Nephron progenitor cell (in vitro differentiated cells): ENCODE measurements around the gene NKX2-4.
A peak's percentile ranks its signal among the peaks of the same experiment; 100 is the strongest.

Experiments used
- DNase-seq: peaks from one replicate; pipeline ENCODE4 v3.0.0; 2021
- H3K27ac Mint-ChIP-seq: 2 replicates; pipeline ENCODE4 v1.8.0; 2021; ENCODE audit warnings: mild to moderate bottlenecking, moderate library complexity, mixed read lengths
- H3K27me3 Mint-ChIP-seq: 2 replicates; pipeline ENCODE4 v1.8.0; 2021; ENCODE audit warnings: mild to moderate bottlenecking, low read depth, mixed read lengths; ENCODE audit not compliant: poor library complexity
- H3K36me3 Mint-ChIP-seq: 2 replicates; pipeline ENCODE4 v1.8.0; 2021; ENCODE audit warnings: low read depth, mixed read lengths
- H3K4me1 Mint-ChIP-seq: 2 replicates; pipeline ENCODE4 v1.8.0; 2021; ENCODE audit warnings: mixed read lengths
- H3K4me3 Mint-ChIP-seq: 2 replicates; pipeline ENCODE4 v1.8.0; 2021; ENCODE audit warnings: mild to moderate bottlenecking, moderate library complexity, mixed read lengths
- H3K9me3 Mint-ChIP-seq: 2 replicates; pipeline ENCODE4 v1.8.0; 2021; ENCODE audit warnings: mild to moderate bottlenecking, moderate library complexity, mixed read lengths
- TF ChIP-seq, protein P1 (sequence below): fragments of 200-600 bp; sonication (generic); IDR thresholded peaks from 2 replicates; pipeline ENCODE4 v1.5.0; 2021; ENCODE audit warnings: antibody characterized with exemption

The NKX2-4 gene

GRCh38 chr20:21384308-21384892, 12.9 kb downstream of the NKX2-4 start:
- no peak overlapping the region for H3K4me3 Mint-ChIP-seq
- TF ChIP-seq, protein P1, sequence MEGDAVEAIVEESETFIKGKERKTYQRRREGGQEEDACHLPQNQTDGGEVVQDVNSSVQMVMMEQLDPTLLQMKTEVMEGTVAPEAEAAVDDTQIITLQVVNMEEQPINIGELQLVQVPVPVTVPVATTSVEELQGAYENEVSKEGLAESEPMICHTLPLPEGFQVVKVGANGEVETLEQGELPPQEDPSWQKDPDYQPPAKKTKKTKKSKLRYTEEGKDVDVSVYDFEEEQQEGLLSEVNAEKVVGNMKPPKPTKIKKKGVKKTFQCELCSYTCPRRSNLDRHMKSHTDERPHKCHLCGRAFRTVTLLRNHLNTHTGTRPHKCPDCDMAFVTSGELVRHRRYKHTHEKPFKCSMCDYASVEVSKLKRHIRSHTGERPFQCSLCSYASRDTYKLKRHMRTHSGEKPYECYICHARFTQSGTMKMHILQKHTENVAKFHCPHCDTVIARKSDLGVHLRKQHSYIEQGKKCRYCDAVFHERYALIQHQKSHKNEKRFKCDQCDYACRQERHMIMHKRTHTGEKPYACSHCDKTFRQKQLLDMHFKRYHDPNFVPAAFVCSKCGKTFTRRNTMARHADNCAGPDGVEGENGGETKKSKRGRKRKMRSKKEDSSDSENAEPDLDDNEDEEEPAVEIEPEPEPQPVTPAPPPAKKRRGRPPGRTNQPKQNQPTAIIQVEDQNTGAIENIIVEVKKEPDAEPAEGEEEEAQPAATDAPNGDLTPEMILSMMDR, result no peak
- H3K27ac Mint-ChIP-seq, result no peak overlapping the region
- no peak for DNase-seq
- peaks cover 5% of the 10 kb centered on the region for H3K4me1 Mint-ChIP-seq
- H3K9me3 Mint-ChIP-seq, result no peaks in the 10 kb centered on the region
- peaks cover 5% of the 10 kb centered on the region for H3K27me3 Mint-ChIP-seq
- peaks cover 36% of the 10 kb centered on the region for H3K36me3 Mint-ChIP-seq

GRCh38 chr20:21381619-21382018, 15.7 kb downstream of the NKX2-4 start:
- no peak for DNase-seq
- TF ChIP-seq, protein P1, result no peak
- H3K9me3 Mint-ChIP-seq, result no peaks in the 10 kb centered on the region

DNA sequence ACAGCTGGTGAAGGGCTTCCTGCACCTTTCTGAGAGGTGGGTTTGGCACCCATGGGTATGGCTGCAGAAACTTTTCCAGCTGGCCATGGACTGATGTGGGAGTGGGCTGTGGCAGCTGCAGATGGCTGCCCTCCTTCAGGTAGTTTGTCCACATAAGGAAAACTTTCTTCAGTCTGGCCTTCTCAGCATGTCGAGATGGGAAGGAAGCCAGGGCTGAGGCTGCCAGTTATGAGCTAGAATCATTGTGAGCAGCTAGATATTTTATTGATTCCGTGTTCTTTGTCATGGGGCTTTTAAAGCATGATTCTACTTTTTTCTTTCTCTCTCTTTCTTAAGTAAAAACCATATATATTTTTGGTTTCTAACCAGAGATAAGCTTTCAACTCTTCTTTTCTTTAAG, 16.6 kb downstream of the NKX2-4 start:
- H3K27ac Mint-ChIP-seq, result no peak overlapping the region
- no peaks in the 10 kb centered on the region for H3K9me3 Mint-ChIP-seq
- H3K36me3 Mint-ChIP-seq, result peaks cover 42% of the 10 kb centered on the region
- DNase-seq, result no peak
- no peak overlapping the region for H3K4me3 Mint-ChIP-seq
- peaks cover 15% of the 10 kb centered on the region for H3K4me1 Mint-ChIP-seq
- no peaks in the 10 kb centered on the region for H3K27me3 Mint-ChIP-seq
- TF ChIP-seq, protein P1, result no peak

More at GRCh38 chr20:21381619-21382018, 15.7 kb downstream of the NKX2-4 start:
- Mint-ChIP-seq H3K4me3 (no peak overlapping the region), H3K27me3 (no peaks in the 10 kb centered on the region), H3K27ac (no peak overlapping the region), H3K4me1 (peaks cover 15% of the 10 kb centered on the region), H3K36me3 (peaks cover 38% of the 10 kb centered on the region)

GRCh38 chr20:21378259-21378658, 19.1 kb downstream of the NKX2-4 start:
- Mint-ChIP-seq H3K36me3 (peaks cover 51% of the 10 kb centered on the region), H3K27me3 (no peaks in the 10 kb centered on the region), H3K4me3 (no peak overlapping the region), H3K4me1 (peaks cover 15% of the 10 kb centered on the region), H3K27ac (no peak overlapping the region), H3K9me3 (no peaks in the 10 kb centered on the region)
- TF ChIP-seq, protein P1, result no peak
- DNase-seq, result no peak

DNA sequence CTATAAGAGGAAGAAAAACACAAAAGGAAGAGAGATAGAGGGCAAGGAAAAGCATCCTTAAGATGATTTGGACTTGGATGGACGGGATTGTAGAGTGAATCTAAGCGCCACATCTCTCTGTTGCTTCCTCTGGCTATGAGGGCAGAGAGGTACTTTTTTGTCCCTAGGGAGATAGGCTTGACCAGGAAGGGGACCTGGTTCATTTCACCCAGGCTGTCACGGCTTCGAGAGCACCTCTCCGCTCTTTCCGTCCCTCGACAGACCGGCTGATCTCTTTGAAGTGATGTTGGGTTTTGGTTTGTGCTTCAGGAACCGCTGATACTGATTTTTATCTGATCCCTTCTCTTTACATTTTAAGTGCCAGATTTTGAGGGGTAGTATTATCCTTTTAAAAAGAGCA, 19.6 kb downstream of the NKX2-4 start:
- Mint-ChIP-seq H3K4me3 (no peak overlapping the region), H3K9me3 (no peaks in the 10 kb centered on the region), H3K27me3 (no peaks in the 10 kb centered on the region), H3K4me1 (peaks cover 15% of the 10 kb centered on the region), H3K27ac (no peak overlapping the region), H3K36me3 (peaks cover 56% of the 10 kb centered on the region)
- TF ChIP-seq, protein P1, result no peak
- no peak for DNase-seq

GRCh38 chr20:21376626-21377025, 20.7 kb downstream of the NKX2-4 start:
- Mint-ChIP-seq H3K4me3 (no peak overlapping the region), H3K27ac (peak overlapping the region; percentile 7)

More at GRCh38 chr20:21376626-21377025, 20.7 kb downstream of the NKX2-4 start:
- TF ChIP-seq, protein P1, result no peak
- Mint-ChIP-seq H3K4me1 (peaks cover 15% of the 10 kb centered on the region), H3K36me3 (peaks cover 67% of the 10 kb centered on the region), H3K9me3 (no peaks in the 10 kb centered on the region), H3K27me3 (no peaks in the 10 kb centered on the region)
- no peak for DNase-seq
